ENCODE results near the gene TET1.
"Not testable (repeated sequence)": the region's sequence is repeated elsewhere in the genome, so short reads cannot be mapped to it uniquely, and the experiment has no call there.

The TET1 gene

GRCh38 chr10:68560186-68560942 lies at the start of gene TET1:
TET1 (plus strand) TSS chr10:68560337; CDS start chr10:68572339, 12,002 bp downstream.
- ATAC-seq (peak; percentile 33), DNase-seq (peak; percentile 39)

DNA sequence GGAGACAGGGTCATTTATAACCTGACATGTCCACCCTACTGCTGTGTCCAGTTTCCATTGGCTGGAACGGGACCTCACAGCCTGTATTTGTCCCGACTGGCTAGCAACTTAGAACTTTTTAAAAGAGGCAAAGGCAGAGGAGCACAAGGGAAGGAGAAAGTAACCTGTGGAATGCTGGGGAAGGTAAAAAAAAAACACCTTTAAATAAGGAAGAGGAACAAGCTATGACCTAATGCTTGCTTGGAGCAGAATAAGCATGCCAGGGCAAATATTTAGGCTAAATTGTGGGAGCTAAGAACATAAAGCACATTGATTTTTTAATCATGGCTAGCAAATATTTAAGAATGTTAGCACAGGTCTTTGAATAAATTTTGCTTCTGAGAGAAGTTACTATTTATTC lies 43.9 kb upstream of the TET1 start:
- DNase-seq, ATAC-seq: not testable (repeated sequence)

- no peak for DNase-seq
- peak; percentile 55 for ATAC-seq
Measured at GRCh38 chr10:68516766-68517165, 43.4 kb upstream of the TET1 start.

GRCh38 chr10:68517188-68517587 lies 42.9 kb upstream of the TET1 start:
- DNase-seq, result no peak

DNA sequence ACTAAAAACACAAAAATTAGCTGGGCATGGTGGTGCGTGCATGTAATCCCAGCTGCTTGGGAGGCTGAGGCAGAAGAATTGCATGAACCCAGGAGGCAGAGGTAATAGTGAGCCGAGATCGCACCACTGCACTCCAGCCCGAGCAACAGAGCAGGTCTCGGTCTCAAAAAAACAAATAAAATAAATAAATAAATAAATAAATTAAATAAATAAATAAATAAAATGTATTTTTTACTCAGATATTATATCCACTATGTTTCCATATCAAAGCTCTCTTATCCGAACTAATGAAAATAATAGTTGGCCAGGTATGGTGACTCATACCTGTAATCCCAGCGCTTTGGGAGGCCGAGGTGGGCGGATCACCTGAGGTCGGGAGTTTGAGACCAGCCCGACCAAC lies 41.5 kb upstream of the TET1 start:
- ATAC-seq, DNase-seq: not testable (repeated sequence)

More at GRCh38 chr10:68517188-68517587, 42.9 kb upstream of the TET1 start:
- no peak for ATAC-seq

DNA sequence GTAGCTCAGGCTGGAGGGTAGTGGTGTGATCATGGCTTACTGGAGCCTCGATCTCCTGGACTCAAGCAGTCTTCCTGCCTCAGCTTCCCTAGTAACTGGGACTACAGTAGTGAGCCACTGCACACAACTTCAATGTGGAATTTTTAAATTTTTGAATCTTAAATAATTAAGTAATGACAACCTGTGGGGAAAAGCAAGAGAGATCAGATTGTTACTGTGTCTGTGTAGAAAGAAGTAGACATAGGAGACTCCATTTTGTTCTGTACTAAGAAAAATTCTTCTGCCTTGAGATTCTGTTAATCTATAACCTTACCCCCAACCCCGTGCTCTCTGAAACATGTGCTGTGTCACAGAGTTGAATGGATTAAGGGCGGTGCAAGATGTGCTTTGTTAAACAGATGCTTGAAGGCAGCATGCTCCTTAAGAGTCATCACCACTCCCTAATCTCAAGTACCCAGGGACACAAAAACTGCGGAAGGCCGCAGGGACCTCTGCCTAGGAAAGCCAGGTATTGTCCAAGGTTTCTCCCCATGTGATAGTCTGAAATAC lies 34.6 kb upstream of the TET1 start:
- not testable (repeated sequence) for DNase-seq, ATAC-seq

GRCh38 chr10:68526634-68527307 lies 33.4 kb upstream of the TET1 start:
- no peak for DNase-seq
- peak; percentile 39 for ATAC-seq

GRCh38 chr10:68536973-68537372 lies 23.2 kb upstream of the TET1 start:
- DNase-seq (no peak), ATAC-seq (no peak)

DNA sequence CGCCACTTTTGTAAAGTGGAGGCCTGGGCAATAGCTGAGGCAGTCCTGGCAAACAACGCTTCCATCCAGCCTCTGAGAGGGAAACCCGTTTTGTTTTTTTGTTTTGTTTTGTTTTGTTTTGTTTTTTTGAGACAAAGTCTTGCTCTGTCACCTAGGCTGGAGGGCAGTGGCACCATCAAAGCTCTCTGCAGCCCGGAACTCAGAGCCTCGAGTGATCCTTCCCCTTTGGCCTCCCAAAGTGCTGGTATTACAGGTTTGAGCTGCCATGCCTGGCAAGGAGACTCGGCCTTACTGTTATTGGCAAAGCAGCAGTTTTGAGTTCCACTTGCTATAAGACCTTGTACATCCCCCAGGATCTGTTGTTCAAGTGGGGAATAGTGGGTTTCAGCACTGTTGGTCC lies 22.3 kb upstream of the TET1 start:
- no peak for ATAC-seq
- no peak for DNase-seq

DNA sequence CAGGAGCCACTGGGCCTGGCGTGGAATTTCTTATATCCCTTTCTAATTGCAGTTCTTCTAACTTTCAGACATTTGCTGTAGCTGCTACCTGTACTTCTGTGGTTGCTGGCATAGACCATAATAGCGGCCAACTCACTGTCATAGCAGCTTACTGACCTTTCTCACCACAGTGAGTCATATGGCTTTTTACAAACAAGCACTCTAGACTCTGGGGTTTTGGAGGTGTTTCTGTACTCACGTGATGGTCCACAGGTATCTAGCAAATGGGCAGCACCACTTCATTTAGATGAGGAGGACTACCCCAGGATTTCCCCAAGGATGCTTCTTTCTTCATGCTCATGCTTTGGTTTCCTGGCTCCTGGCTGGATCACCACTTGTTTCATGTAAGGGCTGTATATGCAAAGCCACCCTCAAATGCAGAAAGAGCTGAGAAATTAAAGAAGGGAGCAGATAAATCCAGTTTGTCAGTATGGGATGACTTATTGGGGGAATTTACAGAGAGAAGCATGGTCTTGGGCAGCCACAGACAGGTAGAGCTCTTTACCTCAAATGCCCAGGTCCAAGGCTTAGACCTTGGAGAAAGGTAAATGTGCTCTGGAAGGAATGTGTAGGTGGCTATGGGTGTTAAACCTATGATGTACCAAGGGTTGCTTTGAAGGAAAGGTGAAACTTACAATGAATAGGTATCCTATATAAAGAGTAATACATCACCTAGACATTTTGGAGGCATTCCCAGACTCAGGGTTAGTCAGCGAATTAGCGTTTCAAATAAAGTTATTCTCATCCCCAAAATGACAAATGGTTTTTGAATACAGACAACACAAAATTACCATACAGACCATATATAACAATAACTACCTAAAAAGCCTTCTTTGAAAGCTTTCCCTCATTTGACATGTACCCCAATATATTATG lies 16.9 kb upstream of the TET1 start:
- ATAC-seq, result peak; percentile 85
- DNase-seq, result no peak

DNA sequence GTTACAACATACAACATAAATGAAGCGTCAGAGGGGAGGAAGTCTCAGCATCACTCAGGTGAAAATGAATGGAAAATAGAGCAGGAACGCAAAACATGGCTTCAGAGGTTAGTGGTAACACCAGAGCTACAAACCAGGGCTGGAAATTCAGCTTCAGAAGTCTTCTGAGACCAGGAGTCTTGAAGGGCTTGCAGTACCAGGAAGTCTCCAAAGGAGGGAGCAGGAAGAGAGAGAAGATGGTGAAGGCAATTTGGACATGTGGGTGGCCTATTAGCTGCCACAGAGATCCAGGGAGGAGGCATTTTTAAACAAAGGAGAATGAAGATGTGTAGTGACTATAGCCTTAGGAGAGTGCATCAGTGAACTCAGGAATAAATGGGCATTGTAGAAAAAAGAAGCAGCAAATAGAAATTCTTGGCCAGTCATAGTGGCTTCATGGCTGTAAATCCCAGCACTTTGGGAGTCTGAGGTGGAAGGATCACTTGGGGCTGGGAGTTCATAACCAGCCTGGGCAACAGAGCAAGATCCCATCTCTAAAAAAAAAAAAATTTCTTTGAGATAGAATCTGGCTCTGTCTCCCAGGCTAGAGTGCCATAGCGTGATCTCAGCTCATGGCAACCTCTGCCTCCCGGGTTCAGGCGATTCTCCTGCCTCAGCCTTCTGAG lies 9.3 kb upstream of the TET1 start:
- ATAC-seq (peak; percentile 78), DNase-seq (peak; percentile 34)

GRCh38 chr10:68553138-68553537 lies 7.0 kb upstream of the TET1 start:
- DNase-seq, result no peak
- no peak for ATAC-seq

DNA sequence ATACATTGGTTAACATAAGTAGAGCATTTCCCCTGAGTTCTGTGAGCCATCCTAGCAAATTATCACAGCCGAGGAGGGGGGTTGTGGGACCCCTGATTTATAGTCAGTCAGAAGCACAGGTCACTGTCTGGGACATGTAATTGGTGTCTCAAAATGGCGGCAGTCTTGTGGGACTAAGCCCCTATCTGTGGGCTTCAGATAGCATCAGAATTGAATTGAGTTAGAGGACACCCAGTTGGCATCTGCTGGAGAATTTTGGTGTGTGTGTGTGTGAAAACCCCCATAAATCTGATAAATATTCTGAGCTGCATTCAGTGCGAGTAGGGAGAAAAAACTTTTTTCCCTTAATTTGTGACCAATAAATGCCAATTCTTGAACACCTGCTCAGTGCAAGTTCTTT lies 6.5 kb upstream of the TET1 start:
- ATAC-seq (no peak), DNase-seq (no peak)

DNA sequence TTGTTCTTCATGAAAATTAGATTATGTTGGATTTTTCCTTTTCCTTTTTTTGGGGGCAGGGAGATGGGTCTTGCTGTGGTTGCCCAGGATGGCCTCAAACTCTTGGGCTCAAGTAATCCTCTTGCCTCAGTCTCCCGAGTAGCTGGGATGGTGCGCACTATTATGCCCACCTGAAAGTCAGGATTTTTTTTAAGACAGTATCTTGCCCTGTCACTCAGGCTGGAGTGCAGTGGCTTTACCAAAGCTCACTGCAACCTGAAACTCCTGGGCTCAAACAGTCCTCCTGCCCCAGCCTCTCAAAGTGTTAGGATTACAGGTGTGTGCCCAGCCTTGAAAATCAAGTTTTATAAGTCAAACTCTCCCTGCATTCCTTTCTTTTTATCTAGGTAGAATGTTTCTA lies 1.7 kb upstream of the TET1 start:
- ATAC-seq (no peak), DNase-seq (no peak)

- DNase-seq (no peak), ATAC-seq (no peak)
Measured at GRCh38 chr10:68559251-68559650, 886 bp upstream of the TET1 start.

DNA sequence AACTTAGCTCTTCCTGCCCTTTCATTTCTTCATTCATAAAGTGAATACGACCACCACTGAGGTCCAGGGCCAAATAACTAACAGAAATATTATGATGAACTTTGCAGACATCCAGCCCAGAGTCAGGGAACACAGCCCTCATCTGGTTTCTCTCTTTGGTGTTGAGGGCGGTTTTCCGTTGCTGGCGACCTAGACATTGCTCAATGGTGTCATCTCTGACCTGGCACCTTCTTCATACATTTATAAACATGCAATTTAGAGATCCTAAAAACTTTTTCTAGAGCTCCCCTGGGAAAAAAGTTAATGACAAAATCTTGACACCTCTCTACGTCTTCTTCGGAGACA lies 324 bp upstream of the TET1 start:
- ATAC-seq (no peak), DNase-seq (peak; percentile 12)

DNA sequence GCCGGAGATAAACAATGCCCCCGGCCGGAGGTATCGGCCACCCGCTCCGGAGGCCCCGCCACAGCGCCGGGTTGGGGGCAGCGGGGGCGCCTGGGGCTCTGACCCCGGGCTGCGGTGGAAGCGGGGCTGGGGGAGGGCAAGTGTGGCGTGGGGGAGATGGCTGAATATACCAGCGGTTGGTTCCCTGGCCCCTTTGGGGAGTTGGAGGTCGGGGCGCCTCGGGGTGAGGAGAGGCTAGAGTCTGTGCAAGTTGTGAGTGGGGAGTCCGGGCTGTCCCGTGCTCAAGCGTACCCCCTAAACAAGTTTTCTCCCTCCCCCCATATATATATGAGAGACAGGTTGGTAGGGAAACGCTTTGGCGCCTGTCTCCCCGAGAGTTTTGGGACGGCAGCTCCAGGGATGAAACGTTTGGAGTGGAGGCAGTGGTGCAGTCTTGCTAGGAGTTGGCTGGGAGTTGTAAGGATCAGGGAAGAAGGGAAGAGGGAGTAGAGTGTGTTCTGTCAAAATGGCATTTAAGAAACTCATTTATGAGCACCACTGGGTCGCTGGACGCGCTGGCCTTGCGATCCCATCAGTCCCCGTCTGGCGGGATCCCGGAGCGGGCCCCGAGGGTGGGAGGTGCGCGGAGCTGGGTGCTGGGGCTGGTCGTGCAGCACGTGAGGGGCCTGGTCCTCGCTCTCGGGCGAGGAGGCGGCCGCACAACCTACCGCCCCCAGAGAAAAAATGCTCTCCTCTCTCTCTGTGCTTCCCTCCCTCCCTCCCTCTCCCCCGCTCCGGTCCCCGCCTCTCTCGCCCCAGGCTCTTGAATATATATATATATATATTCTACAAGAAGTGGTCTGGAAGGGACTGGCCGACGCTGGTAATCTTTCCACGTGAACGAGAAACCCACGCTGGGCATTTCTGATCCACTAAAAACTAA lies 1.1 kb downstream of the TET1 start:
- DNase-seq (peak; percentile 27), ATAC-seq (peak; percentile 38)

DNA sequence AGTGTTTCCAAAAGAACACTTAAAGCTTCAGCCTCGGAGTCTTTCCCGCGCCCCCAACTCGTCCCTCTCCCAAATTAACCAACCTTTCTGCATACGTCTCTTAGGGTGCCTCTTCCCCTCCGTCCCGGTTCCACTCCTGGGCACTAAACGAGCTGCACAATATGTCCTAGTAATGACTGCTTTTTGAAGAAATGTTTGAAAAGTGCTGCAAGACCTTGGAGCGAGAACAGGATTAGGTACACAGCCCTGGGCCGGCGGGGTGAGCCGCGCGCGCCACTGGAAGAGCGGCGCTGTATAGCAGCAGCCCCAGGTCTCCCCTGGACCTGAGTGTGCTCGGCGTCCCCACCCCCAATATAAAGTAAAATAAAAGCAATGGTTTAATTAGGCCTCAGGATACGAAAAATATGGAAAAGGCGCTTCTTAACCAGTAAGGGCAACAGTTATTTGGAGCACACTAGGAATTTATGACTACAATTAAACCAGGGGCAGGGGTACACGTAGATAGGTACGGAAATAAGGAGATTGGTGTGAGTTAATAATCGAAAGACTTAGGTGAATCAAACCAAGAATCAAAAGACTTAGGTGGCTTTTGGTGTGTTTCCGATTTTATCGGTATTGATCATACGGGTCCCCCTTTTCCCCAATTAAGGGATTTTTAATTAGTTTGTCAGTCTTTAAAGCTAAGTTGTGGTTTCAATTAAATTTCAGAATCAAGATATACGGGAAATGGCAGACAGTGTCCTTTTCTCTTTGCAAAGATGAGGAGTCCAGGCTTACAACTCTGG lies 1.9 kb downstream of the TET1 start:
- ATAC-seq, result no peak
- no peak for DNase-seq

DNA sequence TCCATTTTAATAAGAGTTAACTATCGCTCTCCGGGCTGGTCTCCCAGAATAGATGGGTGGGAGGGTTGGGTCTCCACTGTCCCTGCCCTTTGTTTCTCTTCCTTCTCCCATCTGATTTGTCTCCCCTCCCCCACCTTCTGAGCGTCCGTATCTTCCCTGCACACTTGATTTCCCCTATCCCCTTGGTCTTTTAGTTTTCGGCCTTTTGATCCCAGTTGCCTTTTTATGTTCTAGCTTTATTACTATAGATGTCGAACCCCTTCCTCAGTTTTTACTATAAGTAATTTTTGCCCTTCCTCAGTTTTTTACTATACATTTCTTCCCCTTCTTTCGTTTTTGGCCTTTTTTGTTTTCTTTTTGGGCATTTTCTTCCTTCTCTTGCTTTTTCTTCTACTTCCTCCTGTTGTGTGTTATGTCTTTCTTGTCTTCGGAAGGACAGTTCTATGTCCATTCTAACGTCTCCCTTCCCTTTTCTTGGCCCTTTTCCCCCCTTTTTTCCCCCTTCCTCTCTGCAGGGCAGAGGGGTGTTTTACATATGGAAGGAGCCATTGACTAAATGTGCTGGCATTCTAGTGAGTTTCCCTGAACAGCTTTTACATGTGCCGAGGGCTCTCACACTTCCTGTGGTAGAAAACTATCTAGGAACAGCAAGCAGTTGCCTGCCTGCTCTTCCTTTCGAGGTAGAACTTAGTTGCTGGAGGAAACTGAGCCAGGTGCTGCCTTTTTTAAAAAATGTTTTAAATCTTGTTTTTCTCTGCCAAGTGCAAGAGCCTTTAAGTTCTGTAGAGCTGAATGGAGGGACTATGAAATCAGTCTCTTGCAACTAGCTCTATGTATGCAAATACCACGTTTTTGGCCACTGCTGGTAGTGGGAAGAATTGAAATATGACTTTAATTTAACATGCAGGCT lies 2.8 kb downstream of the TET1 start:
- ATAC-seq (no peak), DNase-seq (no peak)

Data from stimulated activated naive CD8-positive, alpha-beta T cell treated with anti-CD3 and anti-CD28 coated beads, Interleukin-15, Interleukin-2, amounts not matched to agents 100 U/mL and 50 U/mL, for 24 hours (primary cell).